ENCODE measurements around the gene KYAT1. TPM values are rescaled to one million over a fixed set of nuclear protein-coding genes. Genes with fewer than 3 reads are reported as not detected.

KYAT1 gene
- total and polyA plus RNA-seq, 2 of the 13 experiments (the other 11 are each of a cell fraction or from before 2014, with no cell fraction given) = 9.2 to 46.5 TPM

DNA sequence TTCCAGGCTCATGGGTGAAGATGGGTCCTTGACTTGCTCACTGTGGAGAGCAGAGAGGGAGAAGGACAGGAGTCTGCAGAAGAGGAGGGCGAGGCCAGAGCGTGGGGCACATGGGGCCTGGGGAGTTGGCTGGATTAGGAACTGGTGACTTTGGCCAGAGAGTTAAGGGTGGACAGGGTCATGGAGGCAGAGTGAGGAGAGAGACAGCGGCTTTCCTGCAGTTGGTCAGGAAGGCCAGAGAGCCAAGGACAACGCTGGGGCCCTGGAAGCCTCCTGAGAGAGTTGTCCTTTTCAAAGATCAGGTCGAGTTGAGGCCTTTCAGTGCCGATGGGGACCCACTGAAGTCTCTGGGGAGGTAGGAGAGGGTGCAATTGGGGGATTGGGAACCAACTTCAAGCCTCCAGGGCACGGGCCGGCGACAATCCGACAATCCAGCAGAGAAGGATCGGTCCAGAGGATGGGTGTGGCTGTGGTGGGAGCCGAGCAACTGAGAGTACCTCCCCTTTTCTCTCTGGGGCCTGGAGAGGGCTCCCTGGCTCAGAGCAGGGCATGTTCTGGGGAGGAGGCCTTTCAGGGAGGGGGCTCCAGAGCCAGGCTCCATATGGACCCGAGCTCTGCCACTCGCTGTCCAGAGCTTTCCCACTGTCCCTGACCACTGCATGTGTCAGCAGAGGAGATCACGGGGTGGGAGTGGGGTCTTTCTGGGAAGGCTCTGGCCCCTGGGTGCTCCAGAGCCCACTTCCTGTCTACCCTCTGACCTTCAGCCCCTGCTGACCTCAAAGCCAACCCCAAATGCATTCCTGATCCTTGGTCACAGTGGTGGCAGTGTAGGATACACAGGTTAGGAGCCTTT is 31.5 kb upstream of the KYAT1 start (continued):
- TF ChIP-seq ZNF337 (CRISPR knock-in tag; IDR thresholded peaks at IDR 0.05; ENCODE audit: borderline replicate concordance, low read depth) = no peak
- TF ChIP-seq PHF21A (CRISPR knock-in tag; IDR thresholded peaks at IDR 0.05) = peak; percentile 19; the same call in 1 of the 2 replicates
- no peak for TF ChIP-seq KAT2B (IDR thresholded peaks at IDR 0.05; ENCODE audit: borderline replicate concordance, low read depth, low read length)
- TF ChIP-seq FOXK1 (CRISPR knock-in tag; IDR thresholded peaks at IDR 0.05; ENCODE audit: borderline replicate concordance, low read depth) = no peak
- TF ChIP-seq RBM39 (IDR thresholded peaks at IDR 0.05; ENCODE audit: low read depth, low read length, poor library complexity, severe bottlenecking) = no peak
- TF ChIP-seq, protein P1, sequence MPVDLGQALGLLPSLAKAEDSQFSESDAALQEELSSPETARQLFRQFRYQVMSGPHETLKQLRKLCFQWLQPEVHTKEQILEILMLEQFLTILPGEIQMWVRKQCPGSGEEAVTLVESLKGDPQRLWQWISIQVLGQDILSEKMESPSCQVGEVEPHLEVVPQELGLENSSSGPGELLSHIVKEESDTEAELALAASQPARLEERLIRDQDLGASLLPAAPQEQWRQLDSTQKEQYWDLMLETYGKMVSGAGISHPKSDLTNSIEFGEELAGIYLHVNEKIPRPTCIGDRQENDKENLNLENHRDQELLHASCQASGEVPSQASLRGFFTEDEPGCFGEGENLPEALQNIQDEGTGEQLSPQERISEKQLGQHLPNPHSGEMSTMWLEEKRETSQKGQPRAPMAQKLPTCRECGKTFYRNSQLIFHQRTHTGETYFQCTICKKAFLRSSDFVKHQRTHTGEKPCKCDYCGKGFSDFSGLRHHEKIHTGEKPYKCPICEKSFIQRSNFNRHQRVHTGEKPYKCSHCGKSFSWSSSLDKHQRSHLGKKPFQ (CRISPR knock-in tag; IDR thresholded peaks at IDR 0.05; ENCODE audit: insufficient replicate concordance) = peak; percentile 58
- TF ChIP-seq ZSCAN9 (CRISPR knock-in tag; IDR thresholded peaks at IDR 0.05; ENCODE audit: borderline replicate concordance) = no peak
- TF ChIP-seq, protein P2, sequence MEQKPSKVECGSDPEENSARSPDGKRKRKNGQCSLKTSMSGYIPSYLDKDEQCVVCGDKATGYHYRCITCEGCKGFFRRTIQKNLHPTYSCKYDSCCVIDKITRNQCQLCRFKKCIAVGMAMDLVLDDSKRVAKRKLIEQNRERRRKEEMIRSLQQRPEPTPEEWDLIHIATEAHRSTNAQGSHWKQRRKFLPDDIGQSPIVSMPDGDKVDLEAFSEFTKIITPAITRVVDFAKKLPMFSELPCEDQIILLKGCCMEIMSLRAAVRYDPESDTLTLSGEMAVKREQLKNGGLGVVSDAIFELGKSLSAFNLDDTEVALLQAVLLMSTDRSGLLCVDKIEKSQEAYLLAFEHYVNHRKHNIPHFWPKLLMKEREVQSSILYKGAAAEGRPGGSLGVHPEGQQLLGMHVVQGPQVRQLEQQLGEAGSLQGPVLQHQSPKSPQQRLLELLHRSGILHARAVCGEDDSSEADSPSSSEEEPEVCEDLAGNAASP (CRISPR knock-in tag; IDR thresholded peaks at IDR 0.05; ENCODE audit: borderline replicate concordance) = peak; percentile 14; the same call in 1 of the 2 replicates
- TF ChIP-seq, protein P3, sequence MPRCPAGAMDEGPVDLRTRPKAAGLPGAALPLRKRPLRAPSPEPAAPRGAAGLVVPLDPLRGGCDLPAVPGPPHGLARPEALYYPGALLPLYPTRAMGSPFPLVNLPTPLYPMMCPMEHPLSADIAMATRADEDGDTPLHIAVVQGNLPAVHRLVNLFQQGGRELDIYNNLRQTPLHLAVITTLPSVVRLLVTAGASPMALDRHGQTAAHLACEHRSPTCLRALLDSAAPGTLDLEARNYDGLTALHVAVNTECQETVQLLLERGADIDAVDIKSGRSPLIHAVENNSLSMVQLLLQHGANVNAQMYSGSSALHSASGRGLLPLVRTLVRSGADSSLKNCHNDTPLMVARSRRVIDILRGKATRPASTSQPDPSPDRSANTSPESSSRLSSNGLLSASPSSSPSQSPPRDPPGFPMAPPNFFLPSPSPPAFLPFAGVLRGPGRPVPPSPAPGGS (CRISPR knock-in tag; IDR thresholded peaks at IDR 0.05) = 0 out of 2 replicates have a peak, but pooled peaks have one; percentile 64
- TF ChIP-seq SYNCRIP (IDR thresholded peaks at IDR 0.05; ENCODE audit: insufficient read depth, low read depth, low read length) = no peak
- TF ChIP-seq ARID2 (CRISPR knock-in tag; IDR thresholded peaks at IDR 0.05; ENCODE audit: borderline replicate concordance) = no peak
- TF ChIP-seq FOXJ3 (CRISPR knock-in tag; IDR thresholded peaks at IDR 0.05; ENCODE audit: borderline replicate concordance) = no peak
- TF ChIP-seq ZBTB42 (CRISPR knock-in tag; IDR thresholded peaks at IDR 0.05) = no peak
- TF ChIP-seq, protein P4, sequence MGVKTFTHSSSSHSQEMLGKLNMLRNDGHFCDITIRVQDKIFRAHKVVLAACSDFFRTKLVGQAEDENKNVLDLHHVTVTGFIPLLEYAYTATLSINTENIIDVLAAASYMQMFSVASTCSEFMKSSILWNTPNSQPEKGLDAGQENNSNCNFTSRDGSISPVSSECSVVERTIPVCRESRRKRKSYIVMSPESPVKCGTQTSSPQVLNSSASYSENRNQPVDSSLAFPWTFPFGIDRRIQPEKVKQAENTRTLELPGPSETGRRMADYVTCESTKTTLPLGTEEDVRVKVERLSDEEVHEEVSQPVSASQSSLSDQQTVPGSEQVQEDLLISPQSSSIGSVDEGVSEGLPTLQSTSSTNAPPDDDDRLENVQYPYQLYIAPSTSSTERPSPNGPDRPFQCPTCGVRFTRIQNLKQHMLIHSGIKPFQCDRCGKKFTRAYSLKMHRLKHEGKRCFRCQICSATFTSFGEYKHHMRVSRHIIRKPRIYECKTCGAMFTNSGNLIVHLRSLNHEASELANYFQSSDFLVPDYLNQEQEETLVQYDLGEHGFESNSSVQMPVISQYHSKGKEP (CRISPR knock-in tag; IDR thresholded peaks at IDR 0.05) = no peak
- TF ChIP-seq KDM6A (CRISPR knock-in tag; IDR thresholded peaks at IDR 0.05; ENCODE audit: low read depth) = no peak
- TF ChIP-seq ZC3H13 (CRISPR knock-in tag; IDR thresholded peaks at IDR 0.05) = no peak
- TF ChIP-seq YEATS2 (CRISPR knock-in tag; IDR thresholded peaks at IDR 0.05; ENCODE audit: borderline replicate concordance) = no peak
- 0 out of 2 replicates have a peak, but pooled peaks have one; percentile 48 for TF ChIP-seq ZMYM2 (CRISPR knock-in tag; IDR thresholded peaks at IDR 0.05)
- 0 out of 2 replicates have a peak, but pooled peaks have one; percentile 20 for TF ChIP-seq POLR2G (IDR thresholded peaks at IDR 0.05; ENCODE audit: low read depth, low read length)
- TF ChIP-seq ZC3H4 (CRISPR knock-in tag; IDR thresholded peaks at IDR 0.05; ENCODE audit: borderline replicate concordance) = no peak
